Amniotic epithelial cell (primary cell): ENCODE measurements around the gene MAPT.
"Not testable (repeated sequence)": the region's sequence is repeated elsewhere in the genome, so short reads cannot be mapped to it uniquely, and the experiment has no call there.

Experiments used
- DNase-seq: peaks from one replicate; pipeline ENCODE4 v3.0.0-alpha.2; 2010; ENCODE audit warnings: low read depth

The MAPT gene

GRCh38 chr17:45900723-45901415 is 6.5 kb downstream of the MAPT start:
- no peak for DNase-seq

- no peak for DNase-seq
Observed at GRCh38 chr17:45902892-45903346, 8.6 kb downstream of the MAPT start.

- DNase-seq, result no peak
Observed at GRCh38 chr17:45904866-45905265, 10.5 kb downstream of the MAPT start.

- no peak for DNase-seq
Observed at GRCh38 chr17:45905814-45906213, 11.5 kb downstream of the MAPT start.

GRCh38 chr17:45906237-45906636 is 11.9 kb downstream of the MAPT start:
- no peak for DNase-seq

- no peak for DNase-seq
Observed at GRCh38 chr17:45906927-45907622, 12.7 kb downstream of the MAPT start.

GRCh38 chr17:45907750-45908395 is 13.5 kb downstream of the MAPT start:
- DNase-seq, result no peak

GRCh38 chr17:45908460-45908859 is 14.1 kb downstream of the MAPT start:
- DNase-seq, result no peak

GRCh38 chr17:45908935-45909334 is 14.6 kb downstream of the MAPT start:
- DNase-seq, result no peak

GRCh38 chr17:45910667-45911066 is 16.3 kb downstream of the MAPT start:
- DNase-seq, result no peak

- no peak for DNase-seq
Observed at GRCh38 chr17:45912319-45912718, 18.0 kb downstream of the MAPT start.

GRCh38 chr17:45913030-45913429 is 18.7 kb downstream of the MAPT start:
- DNase-seq, result not testable (repeated sequence)

GRCh38 chr17:45914047-45914717 is 19.8 kb downstream of the MAPT start:
- peak; percentile 8 for DNase-seq

GRCh38 chr17:45915263-45915662 is 20.9 kb downstream of the MAPT start:
- no peak for DNase-seq

GRCh38 chr17:45917081-45917480 is 22.7 kb downstream of the MAPT start:
- DNase-seq, result no peak

- DNase-seq, result no peak
Observed at GRCh38 chr17:45918241-45918745, 23.9 kb downstream of the MAPT start.

GRCh38 chr17:45919136-45919535 is 24.8 kb downstream of the MAPT start:
- DNase-seq, result no peak

- DNase-seq, result no peak
Observed at GRCh38 chr17:45920083-45920482, 25.7 kb downstream of the MAPT start.

- peak; percentile 77 for DNase-seq
Observed at GRCh38 chr17:45923511-45924268, 29.3 kb downstream of the MAPT start.

GRCh38 chr17:45924332-45924820 is 30.0 kb downstream of the MAPT start:
- no peak for DNase-seq

GRCh38 chr17:45925311-45925710 is 31.0 kb downstream of the MAPT start:
- peak; percentile 59 for DNase-seq
